HG02763 (cell line): ENCODE data around the gene ARHGEF2.
"Not testable (repeated sequence)": the region's sequence is repeated elsewhere in the genome, so short reads cannot be mapped to it uniquely, and the experiment has no call there.

Experiments
- ATAC-seq: cut with Tn5 transposase; IDR thresholded peaks from one replicate; pipeline ENCODE4 v1.9.1; 2021; ENCODE audit warnings: mild to moderate bottlenecking, moderate library complexity; ENCODE audit not compliant: unreplicated experiment

The ARHGEF2 gene

DNA sequence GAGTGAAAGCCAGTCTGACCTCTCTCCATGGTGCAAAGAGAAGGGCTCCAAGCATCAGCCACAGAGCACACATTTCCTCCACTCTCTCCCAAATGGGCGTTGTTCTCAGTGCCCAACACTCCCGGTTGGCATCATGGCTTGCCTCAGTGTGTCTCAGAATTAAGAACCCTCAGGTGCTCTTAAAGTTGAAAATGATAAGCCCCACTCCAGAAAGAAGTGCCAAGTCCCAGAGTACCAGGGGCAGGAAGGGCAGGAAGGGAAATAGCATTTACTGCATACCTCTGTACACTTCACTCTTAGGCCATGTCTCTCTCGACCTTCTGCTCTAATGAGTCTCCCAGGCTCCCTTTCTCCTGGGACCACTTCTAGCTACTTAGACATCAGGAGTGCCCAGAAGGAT is 15.2 kb upstream of the ARHGEF2 start:
- no peak for ATAC-seq

DNA sequence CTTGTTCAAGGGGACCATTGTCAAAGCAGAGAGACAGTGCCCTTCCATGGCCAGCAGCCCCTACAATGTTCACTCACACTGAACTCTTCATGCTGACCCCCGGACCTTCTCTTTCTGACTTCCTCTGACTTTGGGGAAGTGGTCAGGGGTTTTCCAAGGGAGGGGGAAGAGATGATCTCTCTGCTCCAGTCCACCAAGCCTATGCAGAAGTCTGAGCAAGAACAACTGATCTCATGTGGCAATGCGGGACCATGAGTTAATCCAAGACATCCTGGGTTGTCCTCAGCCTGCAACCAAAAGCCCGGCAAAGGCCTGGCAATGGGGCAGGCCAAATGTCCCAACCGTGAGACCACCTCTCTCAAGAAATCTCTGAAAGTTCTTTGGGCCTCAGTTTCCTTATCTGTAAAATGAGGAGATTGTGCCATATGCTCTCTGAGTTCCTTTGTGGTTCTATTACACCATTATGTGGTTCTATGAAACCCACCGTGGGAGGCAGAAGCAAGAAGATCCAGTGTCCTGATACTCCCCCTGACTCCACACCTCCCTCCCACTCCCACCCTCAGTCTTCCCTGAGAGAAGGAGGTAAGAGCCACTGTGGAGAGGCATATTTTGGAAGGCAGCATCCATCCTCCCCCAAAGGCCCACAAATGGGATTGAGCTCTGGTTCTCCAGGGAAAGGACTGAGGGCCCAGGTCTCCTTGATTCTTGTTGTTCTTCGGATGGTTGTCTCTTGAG is 11.8 kb upstream of the ARHGEF2 start:
- ATAC-seq = no peak

DNA sequence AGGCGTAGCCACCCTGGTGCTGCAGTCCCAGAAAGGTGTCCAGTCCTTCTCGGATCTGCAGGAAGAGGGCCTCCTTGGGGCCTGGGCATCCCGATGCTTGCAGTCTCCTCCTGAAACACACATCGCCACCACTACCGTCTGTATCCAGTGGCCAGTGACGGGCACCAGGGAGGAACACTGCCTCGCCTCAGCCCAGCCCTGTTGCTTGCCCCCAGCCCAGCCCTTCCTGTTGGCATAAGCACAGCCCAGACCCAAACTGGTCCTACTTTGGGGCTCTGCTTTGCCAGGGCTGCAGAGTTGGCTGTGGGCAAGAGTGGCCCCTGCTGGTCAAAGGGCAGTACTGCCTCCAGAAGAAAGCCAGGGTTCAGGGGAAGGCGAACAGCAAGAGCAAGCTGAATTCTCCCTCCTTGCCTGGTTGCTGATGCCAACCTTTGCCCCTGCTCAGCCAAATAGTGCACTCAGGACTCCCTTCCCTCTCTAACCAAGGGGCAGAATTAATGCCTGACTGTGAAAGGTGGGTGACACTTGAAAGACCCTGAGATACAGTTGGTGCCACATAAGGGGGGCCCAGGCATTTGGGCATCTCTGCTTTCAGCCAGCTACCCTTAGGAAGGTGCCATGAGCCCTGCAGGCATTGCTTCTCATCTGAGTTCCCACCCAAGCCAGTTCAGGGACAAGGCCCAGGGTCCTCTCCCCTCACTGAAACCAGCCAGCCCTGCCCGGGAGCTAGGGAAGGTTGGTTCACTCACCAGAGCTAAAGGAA is 11.1 kb upstream of the ARHGEF2 start:
- ATAC-seq = peak; percentile 57

DNA sequence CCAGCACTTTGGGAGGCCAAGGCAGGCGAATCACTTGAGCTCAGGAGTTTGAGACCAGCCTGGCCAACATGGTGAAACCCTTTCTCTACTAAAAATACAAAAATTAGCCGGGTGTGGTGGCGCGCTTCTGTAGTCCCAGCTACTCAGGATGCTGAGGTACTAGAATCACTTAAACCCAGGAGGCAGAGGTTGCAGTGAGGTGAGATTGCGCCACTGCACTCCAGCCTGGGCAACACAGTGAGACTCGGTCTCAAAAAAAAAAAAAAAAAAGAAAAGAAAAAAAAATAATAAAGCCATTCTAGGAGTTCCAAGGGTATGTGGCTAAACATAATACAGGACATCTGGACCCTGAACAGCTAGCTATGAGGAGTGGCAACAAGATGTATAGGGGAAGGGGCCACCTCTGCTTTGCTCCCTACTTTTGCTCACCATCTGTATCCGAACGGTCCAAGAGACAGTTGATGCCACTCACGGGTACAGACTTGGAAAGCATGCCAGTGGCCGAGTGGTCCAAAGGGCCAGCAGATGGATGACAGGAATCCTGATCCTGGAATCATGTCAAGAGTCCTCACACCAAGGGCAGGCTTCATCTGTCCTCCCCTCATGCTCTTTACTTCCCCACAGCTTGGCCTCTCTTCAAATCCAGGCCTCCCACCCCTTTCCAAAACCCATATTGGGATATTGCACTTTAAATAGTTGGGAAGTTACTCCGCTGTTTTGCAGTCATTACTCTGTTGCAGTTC is 6.7 kb upstream of the ARHGEF2 start:
- not testable (repeated sequence) for ATAC-seq

DNA sequence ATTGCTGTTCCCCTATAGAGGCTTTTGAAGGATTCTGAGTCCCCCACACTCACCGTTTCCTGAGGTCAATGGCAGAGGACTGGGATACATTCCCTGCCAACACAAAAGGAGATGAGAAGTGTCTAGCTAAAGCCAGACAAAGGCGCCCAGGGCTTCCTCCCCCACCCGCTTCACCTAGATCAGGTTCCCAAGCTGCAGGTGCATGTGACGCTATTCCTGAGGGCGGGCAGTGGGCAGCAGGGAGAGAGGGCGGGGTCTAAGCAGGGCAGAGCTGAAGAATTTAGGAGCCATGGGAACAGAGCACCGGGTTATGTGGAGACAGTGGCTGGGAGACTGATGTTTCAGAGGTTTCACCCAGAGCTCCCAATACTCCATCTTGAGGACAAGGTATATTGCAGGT is 6.0 kb upstream of the ARHGEF2 start:
- no peak for ATAC-seq

DNA sequence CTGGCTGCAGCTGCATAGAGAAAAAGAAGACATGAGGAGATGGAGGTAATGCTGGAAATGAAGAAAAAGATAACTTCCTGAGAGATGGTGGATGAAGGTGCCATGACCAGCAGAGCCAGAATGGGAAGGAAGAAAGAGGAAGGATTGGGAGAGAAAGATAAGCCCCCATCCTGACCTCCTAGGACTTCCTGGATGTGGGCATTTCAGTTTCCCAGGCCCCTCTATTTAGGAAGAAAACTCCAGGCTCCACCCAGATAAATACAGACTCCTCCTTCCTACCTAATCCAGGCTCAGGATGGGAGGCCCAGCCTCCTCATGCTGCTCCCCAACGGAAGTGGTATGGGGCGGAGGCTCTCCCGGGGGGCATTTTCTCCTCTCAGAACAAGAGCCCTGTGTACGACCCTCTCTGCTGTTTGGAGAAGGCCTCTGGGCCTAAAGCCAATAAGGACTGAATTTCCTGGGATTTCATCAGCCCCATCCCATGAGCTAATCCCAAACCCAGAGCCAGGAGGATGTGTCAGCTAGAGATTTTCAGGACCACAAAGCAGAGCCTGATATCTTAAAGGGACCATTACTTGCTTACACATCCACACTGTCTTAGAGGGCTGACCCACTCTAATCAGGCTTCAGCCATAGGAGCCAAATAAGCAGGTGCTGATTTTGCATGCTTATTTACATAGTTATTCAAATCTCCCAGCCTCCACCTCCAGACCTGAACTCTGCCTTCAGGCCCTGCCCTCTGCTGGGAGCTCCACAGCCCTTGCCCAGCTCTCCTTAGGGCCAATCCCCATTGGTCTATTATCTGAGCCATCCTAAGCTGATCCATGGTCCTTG is 5.1 kb upstream of the ARHGEF2 start:
- no peak for ATAC-seq

DNA sequence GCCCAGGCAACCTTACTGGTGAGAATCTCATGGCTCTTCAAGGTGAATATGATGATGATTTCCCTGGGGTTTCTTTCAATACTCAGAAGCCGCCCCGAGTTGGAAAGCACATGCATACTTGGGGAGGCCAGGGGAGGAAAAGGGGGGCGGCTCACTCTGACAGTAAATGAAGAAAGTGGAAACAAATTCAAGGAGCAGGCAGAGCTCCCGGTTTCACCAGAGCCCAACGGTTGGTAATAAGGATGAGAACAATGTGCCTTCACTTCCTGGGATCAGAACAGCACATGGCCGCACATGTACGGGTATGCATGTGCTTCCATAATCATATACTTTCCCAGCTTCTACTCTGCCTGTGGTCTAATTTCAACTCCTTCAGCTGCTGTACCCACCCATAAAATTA is 3.8 kb upstream of the ARHGEF2 start:
- ATAC-seq = no peak

DNA sequence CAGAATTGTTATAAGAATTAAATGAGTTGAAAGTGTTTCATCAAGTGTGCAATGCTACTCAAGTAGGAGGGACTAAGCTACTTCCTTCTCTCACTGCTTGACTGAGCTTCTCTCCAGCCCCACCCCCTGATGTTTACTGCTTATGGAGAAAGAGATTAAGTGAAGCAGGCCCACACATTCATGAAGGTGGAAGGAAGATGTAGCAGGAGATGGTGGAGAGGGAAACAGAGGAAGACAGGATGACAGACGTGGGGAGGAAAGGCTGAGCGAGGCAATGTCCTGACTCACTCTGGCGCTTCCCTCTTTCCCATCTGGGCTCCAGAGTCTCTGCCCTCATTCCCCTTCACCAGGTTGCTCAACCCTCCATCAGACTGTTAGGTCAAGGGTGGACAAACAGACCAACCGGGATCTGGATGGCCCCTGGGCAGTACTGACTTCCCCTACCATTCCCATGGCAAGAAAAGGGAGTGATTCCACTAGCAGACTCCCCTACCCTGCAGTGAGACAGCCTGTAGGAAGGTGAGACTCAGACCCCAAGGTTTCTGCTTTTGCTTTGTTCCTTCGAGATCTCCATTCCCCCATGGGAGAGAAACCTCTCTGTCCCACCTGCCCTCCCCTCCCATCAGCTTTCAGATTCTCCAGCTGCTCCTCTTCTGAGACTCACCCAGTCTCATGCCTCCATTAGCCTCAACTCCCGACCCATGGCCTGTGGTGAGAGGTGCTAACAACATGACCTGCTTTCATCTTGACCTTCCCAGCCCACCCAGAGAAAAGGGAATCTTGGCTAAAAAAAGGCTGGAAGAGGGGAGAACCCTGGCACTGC is 3.1 kb upstream of the ARHGEF2 start:
- ATAC-seq = no peak

DNA sequence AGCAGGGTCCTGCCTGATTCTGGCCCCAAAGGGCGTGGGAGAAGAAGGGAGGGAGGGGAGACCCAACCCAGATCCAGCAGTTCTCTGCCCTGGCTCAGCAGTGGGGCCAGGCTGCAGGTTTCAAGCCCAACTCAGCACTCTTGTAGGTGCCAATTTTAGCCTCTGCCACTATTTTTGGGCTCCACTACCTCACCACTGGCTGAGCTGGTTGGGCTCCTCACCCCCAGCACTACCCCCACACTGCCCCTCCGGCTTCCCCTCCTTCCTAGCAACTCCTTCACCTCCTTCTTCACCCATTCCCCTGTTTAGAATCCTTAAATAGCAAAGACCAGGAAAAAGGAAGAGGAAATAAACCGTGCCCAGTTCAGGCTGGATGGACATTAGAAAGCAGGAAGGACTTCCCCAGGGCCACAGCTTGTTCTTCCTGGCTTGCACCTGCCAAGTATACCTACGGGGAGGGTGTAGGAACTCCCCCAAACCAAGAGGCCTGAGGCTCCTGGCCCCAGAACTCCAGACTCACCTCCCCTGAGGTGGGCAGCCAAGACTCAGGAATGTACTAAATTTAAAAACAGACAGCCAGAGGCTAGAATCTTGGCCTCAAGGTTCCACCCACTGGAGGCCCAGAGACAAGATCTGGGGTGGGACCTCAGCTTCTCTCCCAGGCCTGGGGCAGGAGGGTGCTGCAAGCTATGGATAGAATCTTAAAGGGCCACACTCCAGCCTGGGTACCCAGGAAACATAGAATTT is 1.4 kb upstream of the ARHGEF2 start:
- no peak for ATAC-seq

DNA sequence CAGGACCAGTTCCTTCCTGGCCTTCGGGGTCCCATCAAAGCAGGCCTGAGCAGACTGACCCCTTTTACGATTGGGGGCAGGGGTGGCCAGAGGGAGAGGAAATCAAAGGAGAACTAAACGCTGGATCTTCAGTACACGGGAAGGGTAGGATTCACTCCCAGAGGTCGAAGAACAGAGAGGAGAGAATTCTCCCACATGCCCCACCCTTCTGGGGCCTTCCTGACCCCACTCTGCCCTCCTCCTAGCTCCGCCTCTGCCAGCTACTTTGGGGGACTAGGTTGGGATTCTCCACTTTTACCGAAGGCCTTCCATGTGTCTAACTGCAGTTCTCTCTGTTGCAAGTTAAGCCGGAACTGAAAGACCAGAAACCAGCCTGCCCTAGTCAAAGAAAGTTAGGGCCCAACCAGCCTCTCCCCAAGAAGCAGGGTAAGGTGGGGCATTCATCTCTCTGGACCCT is 654 bp upstream of the ARHGEF2 start:
- no peak for ATAC-seq

DNA sequence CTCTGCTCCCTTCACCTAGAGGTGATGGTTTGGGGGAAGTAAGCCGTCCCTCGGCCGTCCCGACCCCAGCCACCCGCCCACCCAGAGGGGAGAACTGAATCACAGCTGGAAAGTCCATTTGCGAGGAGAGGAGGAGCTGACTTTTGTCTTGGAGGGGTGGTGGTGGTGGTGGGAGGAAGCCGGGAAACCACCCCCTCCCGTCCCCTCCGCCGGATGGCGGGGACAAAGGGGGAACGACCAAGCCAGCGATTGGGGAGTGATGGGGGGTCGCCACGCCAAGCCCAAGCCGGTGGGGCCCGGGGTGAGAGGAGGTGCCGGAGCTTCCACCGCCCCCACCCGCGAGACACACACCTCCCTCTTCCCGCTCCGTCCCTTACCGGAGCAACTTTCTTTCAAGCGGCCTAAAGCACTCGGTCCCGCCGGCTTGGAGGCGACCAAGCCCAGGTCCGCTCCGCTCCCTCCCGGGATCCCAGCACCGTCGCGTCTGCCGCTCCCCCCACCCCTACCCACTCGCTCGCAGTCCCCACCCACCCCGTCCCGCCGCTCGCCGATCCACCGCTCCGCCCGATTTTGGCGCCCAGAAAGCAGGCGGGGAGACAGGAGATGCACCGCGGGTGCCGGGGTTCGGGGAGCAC is 540 bp downstream of the ARHGEF2 start:
- ATAC-seq = no peak

DNA sequence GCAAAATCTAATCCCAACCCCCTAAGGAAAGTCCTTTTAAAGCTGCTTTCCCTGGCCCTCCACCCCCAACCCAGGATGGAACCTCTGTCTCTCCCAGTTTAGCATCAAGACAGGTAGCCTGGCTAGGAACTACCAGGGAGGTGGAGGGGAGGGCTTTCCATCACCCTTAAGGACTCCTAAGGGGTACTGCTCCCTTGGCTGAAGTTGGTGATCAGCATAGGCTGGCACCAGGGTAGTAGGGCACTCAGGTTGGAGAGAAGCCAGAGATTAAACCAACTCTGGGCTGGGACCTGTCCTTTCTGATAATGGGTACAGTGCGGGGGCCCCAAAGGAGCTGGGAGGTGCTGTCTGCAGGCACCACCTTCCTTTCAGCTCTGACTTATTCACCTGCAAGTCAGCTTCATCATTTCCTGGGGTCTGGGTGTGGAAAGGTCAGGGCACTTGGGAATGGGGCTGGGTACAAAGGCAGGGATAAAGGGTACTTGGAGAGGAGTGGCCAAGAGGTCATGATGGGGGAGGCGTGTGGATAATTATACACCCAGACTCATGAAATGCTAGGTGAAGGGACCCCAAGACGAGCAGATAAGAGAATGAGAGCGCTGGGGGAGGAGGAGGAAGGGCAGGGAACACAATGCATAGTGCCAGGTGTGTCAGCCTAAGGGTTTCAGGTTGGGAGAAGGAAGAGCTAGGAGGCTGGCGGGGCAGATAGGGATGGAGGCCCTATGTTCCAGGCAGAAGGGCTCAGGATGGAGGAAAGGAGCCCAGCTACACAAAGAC is 1.2 kb downstream of the ARHGEF2 start:
- no peak for ATAC-seq

DNA sequence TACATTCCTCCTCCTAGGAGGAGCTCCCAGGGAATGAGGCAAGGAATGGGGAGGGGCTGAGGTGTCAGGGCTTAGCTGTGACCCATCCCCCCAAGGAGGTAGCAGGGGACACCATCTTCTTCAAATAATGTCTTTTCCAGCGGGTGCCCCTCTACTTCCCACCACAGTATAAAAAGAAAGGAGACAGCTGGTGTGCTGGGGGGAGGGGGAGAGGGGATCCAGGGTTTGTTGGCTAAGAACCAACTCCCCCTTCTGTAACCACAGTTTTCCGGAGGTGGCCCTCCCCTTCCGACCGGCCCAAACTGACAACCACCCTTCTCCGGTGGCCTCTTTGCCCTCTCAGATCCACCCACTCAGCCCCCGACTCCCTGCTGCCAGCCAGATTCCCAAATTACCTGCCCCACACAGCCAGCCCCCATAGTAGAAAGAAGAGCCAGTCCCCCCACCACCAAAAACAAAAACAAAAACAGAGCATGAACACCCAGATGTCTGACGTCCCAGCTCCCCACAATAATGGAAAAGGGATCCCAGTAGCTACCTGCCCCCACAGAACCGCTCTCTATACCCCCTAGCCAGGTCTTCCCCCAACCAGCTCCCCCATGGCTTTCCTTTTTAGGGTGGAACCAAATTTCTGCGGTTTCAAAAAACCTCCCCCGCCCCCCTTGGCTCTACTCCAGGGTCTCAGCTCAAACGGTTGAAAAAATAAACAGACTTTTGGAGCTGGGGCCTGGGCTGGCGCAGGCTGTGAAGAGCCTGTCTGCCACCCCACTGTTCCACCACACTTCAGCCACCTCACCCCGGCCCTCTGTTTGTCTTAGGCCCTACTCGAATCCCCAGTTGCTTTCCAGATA is 2.1 kb downstream of the ARHGEF2 start:
- no peak for ATAC-seq

DNA sequence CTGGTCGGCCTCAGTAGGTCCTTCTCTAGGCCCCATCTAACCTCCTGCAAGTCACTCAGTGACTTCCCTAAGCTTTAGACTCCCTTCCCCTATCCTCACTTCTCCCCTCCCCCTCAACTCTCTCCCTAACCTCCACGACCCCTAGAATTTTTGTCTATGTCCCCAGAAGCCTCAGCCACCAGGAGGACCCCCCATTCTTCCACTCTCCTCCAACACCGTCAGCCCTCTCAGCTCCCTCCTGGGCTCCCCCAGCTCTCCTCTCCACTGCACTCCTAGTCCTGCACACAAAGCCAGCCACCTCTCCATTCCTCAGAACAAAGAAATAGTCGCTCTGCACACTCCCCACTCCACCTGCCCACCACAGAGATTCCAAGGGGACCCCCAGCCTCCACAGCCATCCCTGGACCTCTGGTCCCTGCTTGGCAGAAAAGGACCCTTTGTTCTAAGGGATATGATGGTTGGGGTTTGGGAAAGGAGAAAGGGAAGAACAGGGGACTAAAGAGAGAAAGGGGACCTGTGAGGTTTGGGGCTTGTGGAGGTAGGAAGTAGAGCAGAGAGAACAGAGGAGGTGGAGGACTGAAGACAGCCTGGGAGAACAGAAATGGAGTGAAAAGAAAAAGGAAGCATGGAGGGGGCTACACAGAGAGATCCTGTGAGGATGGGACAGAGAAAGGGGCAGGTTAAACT is 2.8 kb downstream of the ARHGEF2 start:
- ATAC-seq = no peak

DNA sequence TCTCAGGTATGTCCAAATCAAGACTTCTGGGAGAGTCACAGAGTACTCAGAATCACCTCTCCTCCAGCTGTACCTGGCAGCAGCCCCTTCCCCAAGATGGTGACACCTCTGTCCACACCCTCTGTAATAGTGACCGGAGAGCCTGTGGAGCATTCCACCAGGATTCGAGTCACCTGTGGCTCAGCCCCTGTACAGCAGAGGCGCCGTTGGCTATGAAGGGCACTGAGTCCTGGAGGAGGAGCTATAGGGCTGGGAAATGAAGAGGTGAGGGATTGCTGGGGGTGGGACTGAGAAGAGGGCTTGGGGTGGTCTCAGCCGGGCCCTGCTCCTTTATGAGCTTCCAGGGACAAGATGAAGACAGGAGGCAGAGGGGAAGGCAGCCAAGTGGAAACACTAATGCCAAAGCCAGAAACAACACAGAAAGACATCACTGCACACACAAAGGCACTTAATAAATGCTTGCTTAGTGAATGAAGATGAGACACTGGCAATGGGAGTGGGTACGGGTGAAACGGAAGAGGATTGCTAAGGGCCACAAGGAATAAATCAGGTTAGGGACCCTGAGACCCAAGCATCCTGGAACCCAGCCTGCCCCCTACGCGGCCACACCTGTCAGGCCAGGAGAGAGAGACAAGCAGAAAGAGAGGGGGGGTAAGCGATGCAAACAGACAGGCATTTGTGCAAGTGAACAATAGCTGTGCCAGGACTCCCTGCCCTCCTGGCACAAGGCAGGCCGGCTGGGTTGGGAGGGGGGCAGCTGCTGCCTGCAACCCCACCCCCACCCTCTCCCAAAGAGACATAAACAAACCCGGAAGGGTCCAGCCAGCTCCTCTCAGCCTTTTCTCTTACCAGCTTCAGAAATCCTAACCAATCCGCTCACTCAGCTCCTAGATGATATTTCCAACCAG is 3.9 kb downstream of the ARHGEF2 start:
- no peak for ATAC-seq

DNA sequence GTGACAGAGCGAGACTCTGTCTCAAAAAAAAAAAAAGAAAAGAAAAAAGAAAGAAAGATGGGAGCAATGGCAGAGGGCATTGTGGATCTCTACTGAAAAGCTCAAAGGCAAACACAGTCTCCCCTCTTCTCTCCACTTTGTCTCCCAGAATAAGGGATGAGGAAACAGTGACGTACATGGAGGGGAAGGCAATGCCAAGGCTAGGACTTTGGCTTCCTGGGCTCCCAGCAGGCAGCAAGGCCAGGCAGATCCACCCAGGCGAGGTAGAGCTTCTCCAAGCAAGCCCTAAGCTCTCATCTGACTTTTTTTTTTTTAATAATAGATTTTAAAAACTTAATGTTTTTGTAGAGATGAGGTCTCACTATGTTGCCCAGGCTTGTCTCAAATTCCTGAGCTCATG is 4.6 kb downstream of the ARHGEF2 start:
- ATAC-seq = no peak
